GM12865 (cell line): Measurements from ENCODE around the gene FOS.
"Not testable (repeated sequence)": the region's sequence is repeated elsewhere in the genome, so short reads cannot be mapped to it uniquely, and the experiment has no call there.

Source experiments
- DNase-seq: peaks from one replicate; pipeline ENCODE4 v3.0.0; 2010; ENCODE audit warnings: low read depth
- H3K4me3 ChIP-seq: 2 replicates; pipeline ENCODE4 v1.5.1; 2011; ENCODE audit warnings: mild to moderate bottlenecking, low read depth, low read length, control low read depth
- CTCF ChIP-seq: IDR thresholded peaks from 2 replicates; pipeline ENCODE4 v1.5.1; 2011; ENCODE audit warnings: low read length, control low read depth, low read depth, inconsistent platforms; ENCODE audit not compliant: insufficient read depth; ENCODE audit errors: missing control alignments

The FOS gene

GRCh38 chr14:75301666-75302325 is 23.2 kb downstream of the FOS start:
- no peak overlapping the region for H3K4me3 ChIP-seq
- DNase-seq, result peak; percentile 27
- no peak for TF ChIP-seq CTCF

- DNase-seq, result peak; percentile 78
- peak; percentile 76 for TF ChIP-seq CTCF
- no peak overlapping the region for H3K4me3 ChIP-seq
Observed at GRCh38 chr14:75303381-75303789, 24.8 kb downstream of the FOS start.

- DNase-seq, H3K4me3 ChIP-seq: not testable (repeated sequence)
Observed at GRCh38 chr14:75306410-75306809, 27.8 kb downstream of the FOS start.

- TF ChIP-seq CTCF, result peak; percentile 61
- H3K4me3 ChIP-seq, result no peak overlapping the region
- DNase-seq, result peak; percentile 81
Observed at GRCh38 chr14:75306927-75307699, 28.5 kb downstream of the FOS start.

GRCh38 chr14:75307700-75308379 is 29.2 kb downstream of the FOS start:
- DNase-seq, result peak; percentile 83
- TF ChIP-seq CTCF, result peak; percentile 87
- no peak overlapping the region for H3K4me3 ChIP-seq

- not testable (repeated sequence) for H3K4me3 ChIP-seq, DNase-seq
Observed at GRCh38 chr14:75308991-75309390, 30.4 kb downstream of the FOS start.

GRCh38 chr14:75309561-75309960 is 30.9 kb downstream of the FOS start:
- DNase-seq, H3K4me3 ChIP-seq: not testable (repeated sequence)

GRCh38 chr14:75310295-75311111 is 31.9 kb downstream of the FOS start:
- H3K4me3 ChIP-seq, result no peak overlapping the region
- DNase-seq, result no peak
- TF ChIP-seq CTCF, result no peak
